BLaER1 treated with 17β-estradiol and CSF1 and Interleukin-3, amounts not matched to agents 10 nM and 100 nM (cell line): ENCODE measurements around the gene AFMID.

Experiments used
- H3K27ac ChIP-seq, 11 experiments: shearing (Covaris generic); formaldehyde crosslinking; 2 replicates each; pipeline ENCODE4 v1.8.1; 2022
- H3K27me3 ChIP-seq, 11 experiments: shearing (Covaris generic); formaldehyde crosslinking; 2 replicates each; pipeline ENCODE4 v1.8.1; 2022
- H3K36me3 ChIP-seq, 11 experiments: shearing (Covaris generic); formaldehyde crosslinking; 2 replicates each; pipeline ENCODE4 v1.8.1; 2022
- H3K4me1 ChIP-seq, 10 experiments: shearing (Covaris generic); formaldehyde crosslinking; 2 replicates each; pipeline ENCODE4 v1.8.1; 2022
- H3K4me2 ChIP-seq, 11 experiments: shearing (Covaris generic); formaldehyde crosslinking; 2 replicates each; pipeline ENCODE4 v1.8.1; 2022
- H3K4me3 ChIP-seq, 10 experiments: shearing (Covaris generic); formaldehyde crosslinking; 2 replicates each; pipeline ENCODE4 v1.8.1; 2022
- H3K9ac ChIP-seq, 11 experiments: shearing (Covaris generic); formaldehyde crosslinking; 2 replicates each; pipeline ENCODE4 v1.8.1; 2022
- H3K9me3 ChIP-seq, 11 experiments: shearing (Covaris generic); formaldehyde crosslinking; replicated peaks in 1 of 11; 2 replicates each; pipeline ENCODE4 v1.8.1; 2022
- H4K20me1 ChIP-seq, 11 experiments: shearing (Covaris generic); formaldehyde crosslinking; 2 replicates each; pipeline ENCODE4 v1.8.1; 2022
- Cebpa-rat ChIP-seq, 11 experiments: shearing (Covaris generic); IDR thresholded peaks; 2 replicates each; pipeline ENCODE4 v1.8.1; 2022

The AFMID gene

GRCh38 chr17:78247304-78247703 is 60.1 kb downstream of the AFMID start:
- no peak for TF ChIP-seq Cebpa-rat (IDR thresholded peaks at IDR 0.05)
- Histone ChIP-seq H3K4me2 (no peak overlapping the region), H3K9ac (no peak overlapping the region), H3K27me3 (peaks cover 0 to under 1% (median 0%) of the 10 kb centered on the region in 11 experiments; a peak in 2 of 22 replicates), H3K4me1 (peaks cover 31 to 53% (median 44%) of the 10 kb centered on the region in 10 experiments), H4K20me1 (no peaks in the 10 kb centered on the region), H3K27ac (no peak overlapping the region), H3K4me3 (no peak overlapping the region), H3K36me3 (no peaks in the 10 kb centered on the region), H3K9me3 (peaks cover 0 to 11% (median 5%) of the 10 kb centered on the region in 11 experiments; a peak in 8 of 22 replicates)

- TF ChIP-seq Cebpa-rat (IDR thresholded peaks at IDR 0.05): no peak
- no peak overlapping the region for H3K4me3 ChIP-seq
- peaks cover 27 to 53% (median 43%) of the 10 kb centered on the region in 10 experiments for H3K4me1 ChIP-seq
- no peaks in the 10 kb centered on the region for H4K20me1 ChIP-seq
- peak overlapping the region in 2 of 11 experiments; percentile 14 to 37; a peak in 2 of 22 replicates for H3K9ac ChIP-seq
- H3K36me3 ChIP-seq: no peaks in the 10 kb centered on the region
- H3K4me2 ChIP-seq: peak overlapping the region in 5 of 11 experiments; percentile 10 to 55 (median 13); a peak in 3 of 22 replicates
- peaks cover 0 to 11% (median 5%) of the 10 kb centered on the region in 11 experiments; a peak in 8 of 22 replicates for H3K9me3 ChIP-seq
- H3K27me3 ChIP-seq: peaks cover 0 to 5% (median 0%) of the 10 kb centered on the region in 11 experiments; a peak in 5 of 22 replicates
- H3K27ac ChIP-seq: no peak overlapping the region; a peak in 1 of 22 replicates
Observed at GRCh38 chr17:78248051-78248914, 61.1 kb downstream of the AFMID start.

- Histone ChIP-seq H3K4me1 (peaks cover 34 to 50% (median 42%) of the 10 kb centered on the region in 10 experiments), H3K4me2 (no peak overlapping the region), H3K27me3 (peaks cover 0 to 5% (median 0%) of the 10 kb centered on the region in 11 experiments; a peak in 7 of 22 replicates), H3K36me3 (no peaks in the 10 kb centered on the region), H3K27ac (no peak overlapping the region), H3K9me3 (peaks cover 0 to 11% (median 5%) of the 10 kb centered on the region in 11 experiments; a peak in 8 of 22 replicates), H3K9ac (no peak overlapping the region), H4K20me1 (no peaks in the 10 kb centered on the region), H3K4me3 (no peak overlapping the region)
- TF ChIP-seq Cebpa-rat (IDR thresholded peaks at IDR 0.05): no peak
Observed at GRCh38 chr17:78249074-78249817, 62.1 kb downstream of the AFMID start.

GRCh38 chr17:78249818-78250806 is 63.0 kb downstream of the AFMID start:
- Histone ChIP-seq H3K9me3 (peaks cover 0 to 11% (median 5%) of the 10 kb centered on the region in 11 experiments; a peak in 8 of 22 replicates), H3K27ac (0 out of 22 replicates have a peak overlapping the region, but pooled peaks of 1 of the 11 experiments have one; percentile 20), H3K36me3 (no peaks in the 10 kb centered on the region), H3K4me1 (peaks cover 31 to 48% (median 38%) of the 10 kb centered on the region in 10 experiments), H3K4me3 (no peak overlapping the region), H3K9ac (0 out of 22 replicates have a peak overlapping the region, but pooled peaks of 1 of the 11 experiments have one; percentile 10), H4K20me1 (no peaks in the 10 kb centered on the region), H3K4me2 (peak overlapping the region in 9 of 11 experiments; percentile 34 to 93 (median 57); a peak in 18 of 22 replicates), H3K27me3 (peaks cover 0 to 5% (median 0%) of the 10 kb centered on the region in 11 experiments; a peak in 7 of 22 replicates)
- TF ChIP-seq Cebpa-rat (IDR thresholded peaks at IDR 0.05): no peak

DNA sequence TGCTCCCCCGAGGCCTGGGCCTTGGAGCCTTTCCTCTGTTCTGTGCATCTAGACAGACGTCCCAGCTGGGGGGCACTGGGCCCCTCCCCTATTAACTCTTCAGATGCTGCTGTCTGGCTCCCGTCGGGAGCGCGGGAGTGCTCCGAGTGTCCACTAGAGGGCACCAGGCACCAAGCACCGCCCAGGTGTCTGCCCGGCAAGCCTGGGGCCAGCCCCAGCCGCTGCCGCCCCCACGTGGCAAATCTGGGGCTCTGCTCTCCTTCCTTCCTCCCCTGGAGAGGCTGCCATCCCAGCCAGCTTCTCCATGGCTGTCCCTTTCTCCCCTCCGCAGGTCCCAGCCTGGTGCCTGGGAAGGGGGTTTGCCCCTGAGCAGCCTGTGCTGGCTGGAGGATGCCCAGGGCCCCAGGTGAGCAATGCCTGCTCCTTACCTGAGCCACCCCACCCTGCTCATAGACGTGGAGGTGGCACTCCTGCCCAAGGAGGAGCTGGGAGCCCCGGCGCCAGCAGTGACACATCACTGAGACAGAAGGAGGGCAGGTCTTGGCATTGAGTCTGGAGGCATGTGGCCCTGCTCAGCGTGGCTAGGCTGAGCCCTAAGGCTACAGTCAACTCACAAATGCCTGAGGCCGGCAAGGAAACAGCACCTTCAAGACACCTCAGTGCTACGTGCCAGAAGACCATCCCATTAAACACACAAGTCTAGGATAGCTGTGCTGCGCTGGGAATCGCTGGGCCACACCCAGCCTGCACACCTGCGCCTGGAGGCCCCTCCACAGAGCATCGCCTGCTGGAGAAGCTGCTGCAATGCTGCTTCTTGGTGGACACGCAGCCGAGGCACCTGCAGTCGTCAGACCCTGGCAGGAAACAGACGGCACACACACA is 64.0 kb downstream of the AFMID start:
- H4K20me1 ChIP-seq: no peaks in the 10 kb centered on the region
- H3K4me3 ChIP-seq: no peak overlapping the region
- no peaks in the 10 kb centered on the region for H3K36me3 ChIP-seq
- peak overlapping the region; percentile 20 to 93 (median 67); a peak in 20 of 22 replicates for H3K4me2 ChIP-seq
- H3K27me3 ChIP-seq: peaks cover 0 to 5% (median 0%) of the 10 kb centered on the region in 11 experiments; a peak in 7 of 22 replicates
- H3K27ac ChIP-seq: 0 out of 22 replicates have a peak overlapping the region, but pooled peaks of 1 of the 11 experiments have one; percentile 20
- no peak for TF ChIP-seq Cebpa-rat (IDR thresholded peaks at IDR 0.05)
- H3K4me1 ChIP-seq: peaks cover 35 to 56% (median 46%) of the 10 kb centered on the region in 10 experiments
- H3K9me3 ChIP-seq: peaks cover 0 to 2% (median 0%) of the 10 kb centered on the region in 11 experiments; a peak in 2 of 22 replicates
- peak overlapping the region in 2 of 11 experiments; percentile 7 to 10; a peak in 1 of 22 replicates for H3K9ac ChIP-seq

GRCh38 chr17:78251773-78252103 is 64.6 kb downstream of the AFMID start:
- H4K20me1 ChIP-seq: no peaks in the 10 kb centered on the region
- peak overlapping the region in 1 of 11 experiments; percentile 30; a peak in 1 of 22 replicates for H3K9ac ChIP-seq
- H3K27ac ChIP-seq: no peak overlapping the region
- no peaks in the 10 kb centered on the region for H3K9me3 ChIP-seq
- H3K36me3 ChIP-seq: no peaks in the 10 kb centered on the region
- peak overlapping the region; percentile 55 to 99 (median 70); a peak in 18 of 22 replicates for H3K4me2 ChIP-seq
- H3K4me3 ChIP-seq: no peak overlapping the region
- H3K27me3 ChIP-seq: peaks cover 0 to 5% (median 0%) of the 10 kb centered on the region in 11 experiments; a peak in 7 of 22 replicates
- peaks cover 40 to 62% (median 53%) of the 10 kb centered on the region in 10 experiments for H3K4me1 ChIP-seq
- TF ChIP-seq Cebpa-rat (IDR thresholded peaks at IDR 0.05): no peak

GRCh38 chr17:78252111-78252634 is 65.0 kb downstream of the AFMID start:
- H3K9ac ChIP-seq: peak overlapping the region in 3 of 11 experiments; percentile 6 to 30 (median 15); a peak in 1 of 22 replicates

More at GRCh38 chr17:78252111-78252634, 65.0 kb downstream of the AFMID start:
- Histone ChIP-seq H3K27ac (no peak overlapping the region), H3K4me1 (peaks cover 40 to 66% (median 57%) of the 10 kb centered on the region in 10 experiments), H3K4me2 (peak overlapping the region in 10 of 11 experiments; percentile 55 to 99 (median 72); a peak in 18 of 22 replicates), H3K4me3 (no peak overlapping the region), H4K20me1 (no peaks in the 10 kb centered on the region), H3K36me3 (no peaks in the 10 kb centered on the region), H3K9me3 (no peaks in the 10 kb centered on the region), H3K27me3 (peaks cover 0 to 5% (median 0%) of the 10 kb centered on the region in 11 experiments; a peak in 7 of 22 replicates)
- no peak for TF ChIP-seq Cebpa-rat (IDR thresholded peaks at IDR 0.05)
